GM21825 (cell line): ENCODE data around the gene PPFIA2.

Experiments
- ATAC-seq: cut with Tn5 transposase; IDR thresholded peaks from one replicate; pipeline ENCODE4 v1.9.1; 2021; ENCODE audit warnings: mild to moderate bottlenecking, moderate library complexity; ENCODE audit not compliant: unreplicated experiment

The PPFIA2 gene

GRCh38 chr12:81360916-81361315 is 398.2 kb downstream of the PPFIA2 start:
- ATAC-seq, result no peak

- no peak for ATAC-seq
Measured at GRCh38 chr12:81359736-81360135, 399.4 kb downstream of the PPFIA2 start.

DNA sequence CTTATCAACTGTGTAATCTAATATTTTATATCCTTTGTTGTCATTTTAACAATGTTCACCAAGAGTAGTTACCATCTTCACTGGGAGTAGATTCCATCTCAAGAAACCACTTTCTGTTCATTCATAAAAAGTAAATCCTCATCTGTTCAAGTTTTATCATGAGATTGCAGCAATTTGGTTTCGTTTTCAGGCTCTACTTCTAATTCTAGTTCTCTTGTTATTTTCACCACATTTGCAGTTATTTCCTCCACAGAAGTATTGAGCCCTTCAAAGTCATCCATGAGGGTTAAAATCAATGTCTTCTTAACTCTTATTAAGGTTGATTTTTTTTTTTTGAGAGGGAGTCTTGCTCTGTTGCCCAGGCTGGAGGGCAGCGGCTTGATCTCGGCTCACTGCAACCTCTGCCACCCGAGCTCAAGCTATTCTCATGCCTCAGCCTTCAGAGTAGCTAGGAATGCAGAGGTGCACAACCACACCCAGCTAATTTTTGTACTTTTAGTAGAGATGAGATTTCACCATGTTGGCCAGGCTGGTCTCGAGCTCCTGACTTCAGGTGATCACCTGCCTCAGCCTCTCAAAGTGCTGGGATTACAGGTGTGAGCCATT is 404.7 kb downstream of the PPFIA2 start:
- no peak for ATAC-seq

DNA sequence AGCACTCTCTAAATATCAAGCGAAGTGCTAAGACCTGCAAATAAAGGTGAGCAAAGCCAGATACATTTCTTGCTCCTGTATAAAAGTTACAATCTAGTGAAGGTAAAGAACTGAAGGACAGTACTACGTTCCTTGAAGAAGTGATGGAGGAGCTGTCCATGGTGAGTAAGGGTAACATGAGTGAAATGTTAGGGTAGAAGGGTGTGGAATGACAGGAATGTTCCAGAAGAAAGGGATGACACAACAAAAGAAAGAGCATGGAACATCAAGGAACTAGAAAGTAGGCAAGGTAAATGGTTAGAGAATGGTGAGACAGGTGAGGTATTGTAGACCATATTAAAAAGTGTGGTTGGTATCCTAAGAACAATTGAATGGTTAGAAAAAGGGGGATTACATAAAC is 408.8 kb downstream of the PPFIA2 start:
- no peak for ATAC-seq

GRCh38 chr12:81347404-81347803 is 411.7 kb downstream of the PPFIA2 start:
- no peak for ATAC-seq

DNA sequence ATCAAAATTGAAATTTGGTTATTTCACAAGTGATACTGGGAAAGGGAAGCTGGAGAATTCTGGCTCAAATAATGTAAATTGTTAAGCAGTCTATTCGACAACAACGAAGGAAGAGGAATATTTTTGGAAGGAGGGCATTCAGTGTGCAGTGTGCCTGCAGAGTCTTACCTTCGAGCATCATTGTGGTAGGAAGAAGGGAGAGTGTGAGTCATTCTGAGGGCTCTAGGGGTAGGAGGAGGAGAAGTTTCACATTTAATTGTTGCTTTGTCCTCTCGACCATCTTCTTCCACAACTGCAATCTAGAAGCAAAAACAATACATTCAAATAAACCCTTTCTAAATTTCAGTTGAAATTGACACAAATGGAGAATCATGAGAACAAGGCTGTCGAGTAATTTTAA is 418.2 kb downstream of the PPFIA2 start:
- no peak for ATAC-seq

DNA sequence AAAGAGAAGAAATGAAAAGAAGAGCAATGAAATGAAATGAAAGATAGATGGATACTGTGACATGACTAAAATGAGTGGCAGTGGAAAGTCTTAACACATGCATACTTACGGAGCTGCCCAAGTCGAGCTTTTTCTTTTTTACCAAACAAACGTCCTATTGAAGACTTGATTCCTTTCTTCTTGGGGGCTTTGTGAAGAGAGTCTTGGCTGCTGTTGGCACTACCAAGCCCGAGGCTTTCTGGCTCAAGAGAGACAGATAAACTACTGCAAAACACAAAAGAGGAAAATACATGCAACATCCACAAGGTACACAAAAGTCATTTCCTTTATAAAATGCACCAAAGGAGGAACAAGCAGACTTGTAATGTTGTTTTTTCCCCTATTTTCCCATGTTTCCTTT is 420.1 kb downstream of the PPFIA2 start:
- no peak for ATAC-seq

- no peak for ATAC-seq
Measured at GRCh38 chr12:81337886-81338285, 421.3 kb downstream of the PPFIA2 start.

GRCh38 chr12:81333812-81334211 is 425.3 kb downstream of the PPFIA2 start:
- no peak for ATAC-seq

GRCh38 chr12:81332054-81332453 is 427.1 kb downstream of the PPFIA2 start:
- no peak for ATAC-seq

GRCh38 chr12:81330480-81330879 is 428.7 kb downstream of the PPFIA2 start:
- ATAC-seq, result no peak

DNA sequence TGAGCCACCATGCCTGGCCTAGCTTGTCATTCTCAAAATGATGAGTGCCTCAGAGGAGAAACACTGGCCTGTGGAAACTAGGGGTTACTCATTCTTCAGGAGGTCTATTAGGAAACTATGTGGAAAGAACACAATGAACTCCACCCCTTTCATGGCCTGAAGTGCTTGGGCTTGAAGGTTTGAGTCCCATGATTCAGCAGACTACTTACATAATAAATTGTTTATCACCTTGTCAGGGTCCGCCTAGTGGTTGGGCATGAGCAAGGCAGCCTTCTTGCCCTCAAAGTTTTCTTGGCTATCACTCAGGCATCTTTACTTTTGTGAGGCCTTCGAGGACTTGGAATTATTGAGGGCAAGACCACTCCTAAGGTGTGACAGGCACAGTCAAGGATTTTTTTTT is 430.1 kb downstream of the PPFIA2 start:
- ATAC-seq, result no peak

DNA sequence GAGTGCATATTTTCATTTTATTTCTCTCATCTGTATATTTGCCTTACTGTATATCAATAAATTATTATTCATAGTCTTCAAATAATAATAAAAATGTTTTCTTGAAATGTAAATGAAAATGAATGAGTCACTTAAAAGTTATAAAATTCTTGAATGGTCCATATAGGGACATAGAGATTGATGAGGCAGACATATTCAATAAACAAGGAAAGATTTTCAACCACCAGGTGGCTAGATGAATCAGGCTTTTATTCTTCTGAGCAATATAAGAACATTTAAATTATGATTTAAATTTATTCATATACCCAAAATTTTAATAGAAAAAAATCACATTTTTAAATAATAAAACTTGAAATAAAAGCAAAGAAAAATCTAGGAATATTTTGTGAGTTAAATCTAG is 431.7 kb downstream of the PPFIA2 start:
- no peak for ATAC-seq

DNA sequence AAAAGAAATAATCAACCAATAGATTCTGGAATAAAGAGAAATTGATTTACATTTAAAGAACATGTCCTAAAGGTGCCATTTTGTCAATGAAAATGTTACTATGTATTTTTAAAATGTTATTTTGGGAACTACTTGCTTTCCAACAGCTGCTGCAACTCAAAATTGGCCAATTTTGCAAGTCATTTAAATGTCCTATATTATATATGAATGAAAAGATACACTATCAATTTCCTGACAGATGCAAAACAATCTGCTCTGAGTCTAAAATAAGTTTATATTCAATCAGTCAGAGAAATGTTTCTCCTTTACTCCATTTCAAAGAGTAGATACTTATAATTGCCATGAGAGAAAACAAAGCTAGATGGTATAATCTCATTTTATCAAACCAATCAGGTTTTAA is 434.1 kb downstream of the PPFIA2 start:
- ATAC-seq, result no peak

DNA sequence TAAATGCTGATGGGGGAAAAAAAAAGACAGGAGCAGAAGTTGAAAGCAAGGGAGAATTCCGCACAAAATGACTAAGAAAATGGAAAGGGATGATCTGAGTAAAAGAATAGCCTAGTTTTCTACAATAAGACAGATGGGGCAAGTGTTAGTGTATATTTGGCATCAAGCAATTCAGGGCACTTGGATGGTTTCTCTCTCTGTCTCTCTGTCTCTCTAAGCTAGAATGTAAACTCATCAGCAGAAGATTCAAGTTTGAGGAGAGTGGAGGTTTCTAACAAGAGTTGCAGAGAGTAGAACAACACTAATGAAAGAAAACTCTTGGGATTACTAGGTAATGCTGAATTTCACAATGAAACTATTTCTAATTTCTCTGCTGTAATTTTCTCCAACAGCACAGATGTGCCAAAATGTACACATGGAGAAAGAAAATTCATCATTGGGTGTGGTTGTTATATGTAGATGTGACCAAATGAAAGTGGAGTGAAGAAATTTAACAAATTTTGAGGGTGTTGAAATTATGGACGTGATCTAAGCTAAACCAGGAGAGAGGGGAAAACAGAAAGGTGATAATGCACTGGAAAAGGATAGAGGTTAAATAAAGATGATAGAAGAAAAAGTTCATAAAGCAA is 444.1 kb downstream of the PPFIA2 start:
- no peak for ATAC-seq

- no peak for ATAC-seq
Measured at GRCh38 chr12:81303935-81304334, 455.2 kb downstream of the PPFIA2 start.

DNA sequence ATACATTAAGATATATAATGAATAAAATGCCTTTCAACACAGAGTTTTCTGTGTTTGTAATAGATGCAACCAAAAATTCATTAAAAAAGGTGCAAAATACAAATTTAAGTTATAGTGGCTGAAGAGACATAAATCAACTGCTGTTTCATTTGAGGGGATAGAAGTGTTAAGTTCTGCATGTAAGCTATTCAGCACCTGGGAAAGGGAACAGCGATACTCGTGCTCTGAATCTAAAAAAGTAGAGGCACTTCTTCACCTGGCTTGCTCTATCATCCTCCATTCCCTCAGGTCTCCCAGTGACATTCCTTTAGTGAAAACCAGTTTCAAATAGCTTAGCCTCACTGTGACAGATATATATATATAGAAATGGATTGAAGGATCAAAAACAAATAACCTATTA is 458.7 kb downstream of the PPFIA2 start:
- no peak for ATAC-seq

DNA sequence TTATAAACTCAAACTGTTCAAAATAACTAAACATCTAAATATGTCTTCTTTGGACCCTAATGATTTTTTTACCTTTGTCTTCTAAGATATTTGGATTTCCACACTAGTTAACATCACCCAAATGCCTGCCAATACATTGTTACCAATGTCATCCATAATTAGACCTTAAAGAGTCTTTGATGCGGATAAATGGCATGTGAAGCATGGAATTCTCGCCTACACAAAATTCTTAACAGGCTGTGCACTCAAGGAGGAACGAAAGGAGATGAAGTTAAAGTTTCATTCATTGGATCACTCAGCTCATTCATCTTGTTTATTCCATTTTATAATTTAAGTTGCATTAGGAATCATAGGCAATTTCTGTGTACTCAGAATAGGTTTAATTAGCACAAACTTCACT is 461.5 kb downstream of the PPFIA2 start:
- ATAC-seq, result no peak

GRCh38 chr12:81296556-81297305 is 462.4 kb downstream of the PPFIA2 start:
- ATAC-seq, result no peak

GRCh38 chr12:81295251-81295650 is 463.9 kb downstream of the PPFIA2 start:
- ATAC-seq, result no peak

GRCh38 chr12:81294325-81295190 is 464.6 kb downstream of the PPFIA2 start:
- no peak for ATAC-seq
